GM10847 (cell line): ENCODE measurements around the gene ZIC5.

Source experiments
- POLR2A ChIP-seq: IDR thresholded peaks from 2 replicates; pipeline ENCODE4 v1.6.1; 2011; ENCODE audit not compliant: insufficient read length; ENCODE audit errors: extremely low read depth

ZIC5 gene

DNA sequence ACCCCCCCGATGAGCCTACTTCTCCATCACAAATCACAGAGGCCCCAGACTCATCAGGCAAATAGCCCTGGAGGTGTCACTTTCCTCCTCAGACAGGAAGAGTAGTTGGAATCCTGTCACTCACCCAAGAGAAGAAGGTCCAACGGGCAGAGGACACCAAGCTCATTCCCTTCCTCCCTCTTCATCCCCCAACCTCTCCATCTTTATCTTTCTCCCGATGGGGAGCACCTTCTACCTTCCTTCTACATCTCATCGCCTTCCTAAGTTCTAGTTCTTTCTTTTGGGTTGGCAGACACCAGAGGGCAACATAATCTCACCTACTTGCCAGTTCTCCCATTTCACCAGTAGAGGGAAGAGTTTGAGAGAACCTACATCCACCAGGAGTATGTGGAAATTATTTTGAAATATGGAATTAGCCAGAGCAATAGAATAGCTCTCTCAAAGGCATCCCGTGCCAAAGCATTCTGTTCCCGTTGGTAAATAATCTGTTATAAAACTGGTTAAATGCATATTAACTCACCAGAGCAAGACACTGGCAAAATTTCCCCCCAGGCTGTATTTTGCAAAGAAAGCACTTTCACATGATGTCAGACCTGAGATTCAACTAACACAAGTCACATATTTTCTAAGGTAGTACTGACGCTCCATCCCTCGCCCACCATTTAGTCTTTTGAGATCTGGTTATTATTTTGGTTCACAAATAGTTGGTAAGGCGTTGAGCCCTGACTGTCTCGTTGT is 55.0 kb downstream of the ZIC5 start:
- no peak for TF ChIP-seq POLR2A

DNA sequence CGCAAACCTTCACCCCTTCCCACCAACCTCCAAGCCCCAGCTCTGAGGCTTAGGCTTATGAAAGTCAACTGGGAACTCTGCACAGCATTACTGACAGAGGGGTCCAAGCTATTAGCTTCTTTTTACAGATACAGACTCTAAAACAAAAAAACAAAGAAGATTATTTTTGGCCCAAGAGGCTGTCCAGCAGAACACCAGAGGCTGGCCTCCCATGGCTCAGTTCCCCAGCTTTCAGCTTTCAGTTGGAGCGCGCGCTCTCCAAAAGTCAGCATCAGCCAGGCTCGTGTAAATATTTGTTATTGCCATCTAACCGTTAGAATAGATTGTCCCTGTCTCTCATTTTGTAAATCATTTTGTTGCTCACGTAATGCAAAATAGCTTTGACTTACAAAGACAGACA is 58.4 kb downstream of the ZIC5 start:
- no peak for TF ChIP-seq POLR2A
